NCI-H748 treated with DMSO at 0.1 percent for 48 hours (cell line): ENCODE data around the gene UGT2B10.
A peak's percentile ranks its signal among the peaks of the same experiment; 100 is the strongest.
"Not testable (repeated sequence)": the region's sequence is repeated elsewhere in the genome, so short reads cannot be mapped to it uniquely, and the experiment has no call there.

ENCODE experiments used
- DNase-seq: peaks from one replicate; lab custom pipeline; 2025; lab: John Stamatoyannopoulos, UW

UGT2B10 gene

GRCh38 chr4:68815617-68816409 is at the start of gene UGT2B10:
Gene UGT2B10 (plus strand): TSS chr4:68815994. CDS start chr4:68816020, 26 bp downstream.
- not testable (repeated sequence) for DNase-seq

GRCh38 chr4:68771836-68772235 is 44.0 kb upstream of the UGT2B10 start:
- not testable (repeated sequence) for DNase-seq

- no peak for DNase-seq
Measured at GRCh38 chr4:68773699-68774098, 42.1 kb upstream of the UGT2B10 start.

- DNase-seq: no peak
Measured at GRCh38 chr4:68780232-68780631, 35.6 kb upstream of the UGT2B10 start.

GRCh38 chr4:68797048-68797447 is 18.7 kb upstream of the UGT2B10 start:
- no peak for DNase-seq

- DNase-seq: no peak
Measured at GRCh38 chr4:68797618-68798017, 18.2 kb upstream of the UGT2B10 start.

GRCh38 chr4:68803013-68803412 is 12.8 kb upstream of the UGT2B10 start:
- no peak for DNase-seq

GRCh38 chr4:68808060-68808459 is 7.7 kb upstream of the UGT2B10 start:
- DNase-seq: no peak

GRCh38 chr4:68810919-68811318 is 4.9 kb upstream of the UGT2B10 start:
- DNase-seq: no peak

GRCh38 chr4:68816410-68817265 is 844 bp downstream of the UGT2B10 start:
- not testable (repeated sequence) for DNase-seq

GRCh38 chr4:68817386-68817785 is 1.6 kb downstream of the UGT2B10 start:
- no peak for DNase-seq

GRCh38 chr4:68818030-68818462 is 2.3 kb downstream of the UGT2B10 start:
- DNase-seq: peak; percentile 1

GRCh38 chr4:68831642-68832041 is 15.8 kb downstream of the UGT2B10 start:
- no peak for DNase-seq

- no peak for DNase-seq
Measured at GRCh38 chr4:68850293-68850692, 34.5 kb downstream of the UGT2B10 start.

GRCh38 chr4:68855771-68856170 is 40.0 kb downstream of the UGT2B10 start:
- no peak for DNase-seq

GRCh38 chr4:68858039-68858438 is 42.2 kb downstream of the UGT2B10 start:
- DNase-seq: no peak

- no peak for DNase-seq
Measured at GRCh38 chr4:68859655-68860054, 43.9 kb downstream of the UGT2B10 start.

GRCh38 chr4:68861057-68861456 is 45.3 kb downstream of the UGT2B10 start:
- no peak for DNase-seq

- DNase-seq: no peak
Measured at GRCh38 chr4:68864438-68865187, 48.8 kb downstream of the UGT2B10 start.

- no peak for DNase-seq
Measured at GRCh38 chr4:68865188-68865638, 49.4 kb downstream of the UGT2B10 start.

GRCh38 chr4:68865760-68866159 is 50.0 kb downstream of the UGT2B10 start:
- DNase-seq: no peak

- DNase-seq: no peak
Measured at GRCh38 chr4:68869274-68869773, 53.5 kb downstream of the UGT2B10 start.
